Lung (tissue), 12 donors: Measurements from ENCODE around the gene CREG1. TPM values are rescaled to one million over a fixed set of nuclear protein-coding genes. Genes with fewer than 3 reads are reported as not detected.

Experiments
- ATAC-seq: fragments of 200-7000 bp; cut with Tn5 transposase; one replicate; pipeline ENCODE4 v1.9.1; 2020; ENCODE audit warnings: moderate number of reproducible peaks; ENCODE audit not compliant: insufficient read depth, low FRiP score
- DNase-seq, 3 donors: peaks; one replicate each; pipeline ENCODE4 v3.0.0-alpha.2; 2013 to 2017
- H3K27ac ChIP-seq, 2 donors: one replicate each; pipeline ENCODE4 v1.5.1; 2013; ENCODE audit warnings: mild to moderate bottlenecking in 2 of 2, moderate library complexity in 2 of 2, control low read depth in 1 of 2, inconsistent platforms in 1 of 2, low read depth in 1 of 2, low read length in 1 of 2
- H3K27me3 ChIP-seq, 3 donors: one replicate each; pipeline ENCODE4 v1.5.1; 2013; ENCODE audit warnings: low read length in 2 of 3; ENCODE audit not compliant: control insufficient read depth in 3 of 3, insufficient read depth in 3 of 3
- H3K36me3 ChIP-seq, 4 donors: one replicate each; pipeline ENCODE4 v1.5.1; 2013; ENCODE audit warnings: low read length in 4 of 4, mild to moderate bottlenecking in 1 of 4, moderate library complexity in 1 of 4; ENCODE audit not compliant: control insufficient read depth in 4 of 4, insufficient read depth in 4 of 4
- H3K4me1 ChIP-seq, 5 donors: one replicate each; pipeline ENCODE4 v1.5.1; 2013; ENCODE audit warnings: low read length in 5 of 5, mild to moderate bottlenecking in 2 of 5, moderate library complexity in 1 of 5; ENCODE audit not compliant: control insufficient read depth in 5 of 5, insufficient read depth in 5 of 5
- H3K4me3 ChIP-seq: one replicate; pipeline ENCODE4 v1.5.1; 2013; ENCODE audit warnings: mild to moderate bottlenecking, control low read depth, moderate library complexity
- H3K9ac ChIP-seq, 2 donors: one replicate each; pipeline ENCODE4 v1.5.1; 2013; ENCODE audit warnings: low read length in 2 of 2, control low read depth in 1 of 2; ENCODE audit not compliant: insufficient read depth in 1 of 2
- H3K9me3 ChIP-seq, 4 donors: one replicate each; pipeline ENCODE4 v1.5.1; 2013; ENCODE audit warnings: low read length in 3 of 4, mild to moderate bottlenecking in 1 of 4, moderate library complexity in 1 of 4; ENCODE audit not compliant: control insufficient read depth in 4 of 4, insufficient read depth in 3 of 4
- WGBS, 2 donors: extraction: QIAGEN DNeasy Blood & Tissue Kit; methylation state at CpG; one replicate each; pipeline ENCODE4 v1.1.7; 2013; 5-methylcytosine and 5-hydroxymethylcytosine counted together
- polyA plus RNA-seq, 2 donors: library from polyadenylated mRNA; stranded (reverse); fragments of 200-250 nt; gene quantifications; one replicate each; pipeline ENCODE4 v1.2.1, GENCODE V29; 2013
- total RNA-seq, 2 donors: library from RNA; depleted of rRNA in 1 of 2; stranded (reverse); fragments of >200 nt in 1 of 2; gene quantifications; one replicate each; pipeline ENCODE4 v1.2.1, GENCODE V29; 2014 to 2021
- TF ChIP-seq, protein P1 (sequence below): IDR thresholded peaks from 2 replicates; pipeline ENCODE4 v1.5.1; 2012; ENCODE audit warnings: mild to moderate bottlenecking; ENCODE audit errors: control extremely low read depth, extremely low read depth
- donor health status: control.
- donor health status: control.
- donor health status: Bipolar disorder and iron deficiency.
- donor health status: healthy.
- donor health status: DM: yes; HTN: yes; CAD: no.

Gene CREG1
- total and polyA plus RNA-seq, 4 donors: 93.8 to 159 (median 116) TPM

DNA sequence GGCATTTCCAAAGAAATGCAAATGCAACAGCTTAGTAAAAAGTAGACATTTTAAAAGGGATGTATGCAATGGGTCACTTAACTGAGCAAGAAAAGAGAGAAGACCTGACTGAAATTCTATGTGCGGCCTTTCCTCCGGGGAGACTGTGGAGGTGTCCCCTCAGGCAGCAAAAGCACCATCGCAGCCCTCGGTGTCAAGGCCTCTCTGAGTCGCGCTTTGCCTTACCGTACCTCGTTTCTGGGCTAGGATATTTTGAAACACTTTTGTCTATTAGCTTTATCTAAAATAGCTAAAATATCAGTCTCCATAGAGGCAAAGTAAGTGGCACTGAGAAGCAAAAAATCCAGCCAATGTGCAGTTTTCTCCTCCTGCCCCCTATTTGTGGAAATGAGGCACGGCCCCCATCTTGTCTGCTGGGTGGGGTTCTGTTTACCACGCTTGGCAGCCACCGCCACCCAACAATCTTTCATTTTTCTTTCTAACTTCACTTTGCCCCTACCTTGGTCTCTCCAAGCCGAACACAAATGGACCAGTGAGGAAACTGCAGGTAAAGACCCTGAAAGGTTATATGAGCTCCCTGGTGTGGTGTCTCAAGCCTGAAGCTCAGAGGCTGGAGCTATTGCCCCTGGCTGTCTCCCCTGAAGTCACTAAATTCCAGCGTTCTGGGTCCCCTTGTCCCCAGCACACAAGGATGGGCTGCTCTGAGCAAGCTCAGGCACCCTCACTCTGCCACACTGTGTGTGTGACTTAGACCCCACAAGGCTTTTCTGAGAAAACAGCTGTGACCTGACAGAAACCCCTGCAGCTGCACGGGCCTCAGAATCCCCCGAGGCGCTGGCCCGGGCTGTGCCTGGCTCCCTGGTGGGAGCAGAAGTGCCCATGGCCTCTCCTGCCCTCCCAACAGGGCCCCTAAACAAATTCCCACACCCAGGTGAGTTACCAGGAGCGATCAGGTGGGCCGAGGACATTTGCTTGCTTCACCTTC lies 36.9 kb downstream of the CREG1 start:
- Histone ChIP-seq H3K4me3 (no peak overlapping the region), H3K27ac (peak overlapping the region in 1 of 2 donors; percentile 26), H3K36me3 (no peaks in the 10 kb centered on the region), H3K9ac (no peak overlapping the region), H3K9me3 (no peaks in the 10 kb centered on the region), H3K27me3 (peaks cover 0 to 3% (median 0%) of the 10 kb centered on the region in 3 donors), H3K4me1 (no peaks in the 10 kb centered on the region)
- 82 to 89% methylated on average over 19 of the region's 19 CpGs for WGBS, 2 donors
- DNase-seq: no peak
- TF ChIP-seq, protein P1, sequence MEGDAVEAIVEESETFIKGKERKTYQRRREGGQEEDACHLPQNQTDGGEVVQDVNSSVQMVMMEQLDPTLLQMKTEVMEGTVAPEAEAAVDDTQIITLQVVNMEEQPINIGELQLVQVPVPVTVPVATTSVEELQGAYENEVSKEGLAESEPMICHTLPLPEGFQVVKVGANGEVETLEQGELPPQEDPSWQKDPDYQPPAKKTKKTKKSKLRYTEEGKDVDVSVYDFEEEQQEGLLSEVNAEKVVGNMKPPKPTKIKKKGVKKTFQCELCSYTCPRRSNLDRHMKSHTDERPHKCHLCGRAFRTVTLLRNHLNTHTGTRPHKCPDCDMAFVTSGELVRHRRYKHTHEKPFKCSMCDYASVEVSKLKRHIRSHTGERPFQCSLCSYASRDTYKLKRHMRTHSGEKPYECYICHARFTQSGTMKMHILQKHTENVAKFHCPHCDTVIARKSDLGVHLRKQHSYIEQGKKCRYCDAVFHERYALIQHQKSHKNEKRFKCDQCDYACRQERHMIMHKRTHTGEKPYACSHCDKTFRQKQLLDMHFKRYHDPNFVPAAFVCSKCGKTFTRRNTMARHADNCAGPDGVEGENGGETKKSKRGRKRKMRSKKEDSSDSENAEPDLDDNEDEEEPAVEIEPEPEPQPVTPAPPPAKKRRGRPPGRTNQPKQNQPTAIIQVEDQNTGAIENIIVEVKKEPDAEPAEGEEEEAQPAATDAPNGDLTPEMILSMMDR: no peak
- ATAC-seq: no peak

GRCh38 chr1:167515893-167516321 lies 37.7 kb downstream of the CREG1 start:
- H3K4me1 ChIP-seq: no peaks in the 10 kb centered on the region
- peaks cover 0 to 3% (median 0%) of the 10 kb centered on the region in 3 donors for H3K27me3 ChIP-seq
- H3K27ac ChIP-seq: no peak overlapping the region
- H3K9me3 ChIP-seq: no peaks in the 10 kb centered on the region
- DNase-seq: no peak
- no peak overlapping the region for H3K4me3 ChIP-seq
- H3K36me3 ChIP-seq: no peaks in the 10 kb centered on the region
- TF ChIP-seq, protein P1: no peak
- no peak for ATAC-seq
- no peak overlapping the region for H3K9ac ChIP-seq
- 81 to 88% methylated on average over 4 of the region's 4 CpGs for WGBS, 2 donors

GRCh38 chr1:167515461-167515860 lies 38.1 kb downstream of the CREG1 start:
- Histone ChIP-seq H3K36me3 (no peaks in the 10 kb centered on the region), H3K27ac (no peak overlapping the region), H3K4me1 (no peaks in the 10 kb centered on the region), H3K4me3 (no peak overlapping the region), H3K27me3 (peaks cover 0 to 3% (median 0%) of the 10 kb centered on the region in 3 donors), H3K9me3 (no peaks in the 10 kb centered on the region), H3K9ac (no peak overlapping the region)
- 92 to 95% methylated on average over 3 of the region's 3 CpGs for WGBS, 2 donors
- no peak for ATAC-seq
- TF ChIP-seq, protein P1: no peak
- DNase-seq: no peak
